PC-3 (cell line): ENCODE data around the gene FUT6.
"Not testable (repeated sequence)": the region's sequence is repeated elsewhere in the genome, so short reads cannot be mapped to it uniquely, and the experiment has no call there.

Experiments
- EZH2 ChIP-seq: fragments of 300-600 bp; sonication (generic); IDR thresholded peaks from one replicate; pipeline ENCODE4 v1.6.1; 2017; ENCODE audit warnings: antibody characterized with exemption, mild to moderate bottlenecking, low read length; ENCODE audit not compliant: unreplicated experiment
- EZH2phosphoT487 ChIP-seq: fragments of 300-600 bp; sonication (generic); IDR thresholded peaks from 2 replicates; pipeline ENCODE4 v1.6.1; 2018; ENCODE audit warnings: mild to moderate bottlenecking, antibody characterized with exemption, low read length, borderline replicate concordance
- TF ChIP-seq, protein P1 (sequence below): fragments of 300-600 bp; sonication (generic); conservative IDR thresholded peaks from 2 replicates; pipeline ENCODE4 v1.5.1; 2017; ENCODE audit warnings: antibody characterized with exemption, low read depth, mild to moderate bottlenecking, low read length

- TF ChIP-seq, protein P1, sequence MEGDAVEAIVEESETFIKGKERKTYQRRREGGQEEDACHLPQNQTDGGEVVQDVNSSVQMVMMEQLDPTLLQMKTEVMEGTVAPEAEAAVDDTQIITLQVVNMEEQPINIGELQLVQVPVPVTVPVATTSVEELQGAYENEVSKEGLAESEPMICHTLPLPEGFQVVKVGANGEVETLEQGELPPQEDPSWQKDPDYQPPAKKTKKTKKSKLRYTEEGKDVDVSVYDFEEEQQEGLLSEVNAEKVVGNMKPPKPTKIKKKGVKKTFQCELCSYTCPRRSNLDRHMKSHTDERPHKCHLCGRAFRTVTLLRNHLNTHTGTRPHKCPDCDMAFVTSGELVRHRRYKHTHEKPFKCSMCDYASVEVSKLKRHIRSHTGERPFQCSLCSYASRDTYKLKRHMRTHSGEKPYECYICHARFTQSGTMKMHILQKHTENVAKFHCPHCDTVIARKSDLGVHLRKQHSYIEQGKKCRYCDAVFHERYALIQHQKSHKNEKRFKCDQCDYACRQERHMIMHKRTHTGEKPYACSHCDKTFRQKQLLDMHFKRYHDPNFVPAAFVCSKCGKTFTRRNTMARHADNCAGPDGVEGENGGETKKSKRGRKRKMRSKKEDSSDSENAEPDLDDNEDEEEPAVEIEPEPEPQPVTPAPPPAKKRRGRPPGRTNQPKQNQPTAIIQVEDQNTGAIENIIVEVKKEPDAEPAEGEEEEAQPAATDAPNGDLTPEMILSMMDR: not testable (repeated sequence)
- TF ChIP-seq EZH2, EZH2phosphoT487: not testable (repeated sequence)
These were observed 44.7 kb upstream of the FUT6 start for GRCh38 chr19:5884065-5884811.
